DOHH2 (cell line): ENCODE measurements around the gene RHEX.

Experiments
- CTCF ChIP-seq: fragments of 200-600 bp; sonication (generic); IDR thresholded peaks from one replicate; pipeline ENCODE4 v1.5.1; 2014; ENCODE audit warnings: antibody characterized with exemption, mild to moderate bottlenecking, low read depth, low read length; ENCODE audit not compliant: poor library complexity, severe bottlenecking
- EZH2phosphoT487 ChIP-seq: fragments of 200-600 bp; sonication (generic); IDR thresholded peaks from 2 replicates; pipeline ENCODE4 v1.6.1; 2017; ENCODE audit warnings: borderline replicate concordance, mild to moderate bottlenecking, antibody characterized with exemption, low read length, moderate library complexity, mixed read lengths

- TF ChIP-seq CTCF (no peak), EZH2phosphoT487 (no peak)
Measured at GRCh38 chr1:206142770-206143169, 89.8 kb downstream of the RHEX start.
